Activated CD8-positive, alpha-beta memory T cell treated with anti-CD3 and anti-CD28 coated beads, Interleukin-2, amount 50 U/mL, for 24 hours (primary cell): ENCODE results near the gene ZNF248.
"Not testable (repeated sequence)": the region's sequence is repeated elsewhere in the genome, so short reads cannot be mapped to it uniquely, and the experiment has no call there.

Source experiments
- DNase-seq: peaks from one replicate; pipeline ENCODE4 v3.0.0-alpha.2; 2020; ENCODE audit errors: extremely low read depth

Gene ZNF248

DNA sequence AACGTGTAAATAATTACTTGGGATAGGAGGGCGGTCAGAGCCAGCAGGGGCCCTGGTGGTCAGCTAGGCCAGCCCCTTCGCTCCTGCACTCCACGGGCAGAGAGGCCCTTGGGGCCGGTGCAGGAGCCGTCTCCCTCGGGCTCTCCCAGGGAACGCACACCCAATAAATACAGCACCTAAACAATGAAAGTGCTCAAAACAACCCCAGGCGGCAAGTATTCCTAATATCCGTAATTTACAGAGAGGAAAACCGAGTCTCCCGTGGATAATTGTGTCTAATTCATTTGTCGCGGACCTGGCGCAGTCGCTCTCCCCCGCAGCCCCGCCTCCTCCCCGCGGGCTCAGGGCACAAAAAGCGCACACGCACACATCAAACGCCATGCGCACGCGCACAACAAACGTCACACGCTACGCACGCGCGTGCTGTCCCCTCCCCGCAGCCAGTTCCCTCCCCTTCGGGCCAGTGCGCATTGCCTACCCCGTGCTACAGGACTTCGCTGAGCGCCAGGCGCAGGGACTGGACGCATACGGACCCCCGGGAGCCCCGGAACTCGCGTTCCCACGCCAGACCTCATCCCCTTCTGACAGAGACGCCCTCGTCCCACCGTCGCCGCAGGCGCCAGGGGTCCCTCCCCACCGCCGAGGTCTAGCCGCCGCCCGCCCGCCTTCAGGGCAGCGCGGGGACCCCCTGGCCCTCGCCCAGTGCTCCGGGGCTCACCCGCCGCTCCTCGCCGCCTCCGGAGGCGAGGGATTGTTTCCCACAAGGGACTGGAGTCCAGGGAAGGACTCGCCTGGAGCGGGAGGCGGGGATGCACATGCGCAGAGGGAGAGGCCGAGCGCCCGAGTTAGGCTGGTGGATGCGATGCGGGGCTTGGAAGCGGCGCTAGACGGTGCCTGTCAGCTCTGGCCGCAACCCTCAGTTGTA, at the start of gene ZNF248:
TSS of gene ZNF248 (minus strand) at position 324 of the 925 bp plus-strand sequence. CDS start 1,300 bp downstream, outside the sequence.
- peak; percentile 81 for DNase-seq

DNA sequence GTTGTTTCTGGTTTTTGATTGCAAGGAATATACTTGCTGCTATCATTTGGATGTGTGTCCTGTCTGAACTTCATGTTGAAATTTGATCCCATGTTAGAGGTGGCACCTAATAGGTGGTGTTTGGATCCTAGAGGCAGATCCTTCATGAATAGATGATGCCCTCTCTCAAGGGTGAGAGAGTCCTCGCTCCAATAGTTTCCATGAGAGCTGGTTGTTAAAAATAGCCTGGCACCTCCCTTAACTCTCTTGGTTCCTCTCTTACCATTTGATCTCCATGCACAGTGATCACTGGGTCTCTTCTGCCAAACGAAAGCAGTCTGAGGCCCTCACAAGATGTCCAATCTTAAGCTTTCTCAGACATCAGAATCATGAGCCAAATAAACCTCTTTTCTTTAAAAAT, 49.0 kb upstream of the ZNF248 start:
- no peak for DNase-seq

DNA sequence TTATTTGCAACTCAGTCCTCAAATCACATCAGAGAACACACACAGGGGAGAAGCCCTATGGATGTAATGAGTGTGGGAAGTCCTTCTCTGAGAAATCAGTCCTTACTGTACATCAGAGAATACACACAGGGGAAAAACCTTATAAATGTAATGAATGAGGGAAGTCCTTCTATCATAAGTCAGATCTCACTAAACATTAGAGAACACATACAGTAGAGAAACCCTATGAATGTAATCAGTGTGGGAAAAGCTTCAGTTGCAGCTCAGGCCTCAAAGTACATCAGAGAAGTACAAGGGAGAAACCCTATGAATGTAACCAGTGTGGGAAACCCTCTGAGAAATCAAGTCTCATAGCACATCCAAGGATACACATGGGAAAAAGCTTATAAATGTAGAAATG, 39.0 kb upstream of the ZNF248 start:
- DNase-seq = no peak

DNA sequence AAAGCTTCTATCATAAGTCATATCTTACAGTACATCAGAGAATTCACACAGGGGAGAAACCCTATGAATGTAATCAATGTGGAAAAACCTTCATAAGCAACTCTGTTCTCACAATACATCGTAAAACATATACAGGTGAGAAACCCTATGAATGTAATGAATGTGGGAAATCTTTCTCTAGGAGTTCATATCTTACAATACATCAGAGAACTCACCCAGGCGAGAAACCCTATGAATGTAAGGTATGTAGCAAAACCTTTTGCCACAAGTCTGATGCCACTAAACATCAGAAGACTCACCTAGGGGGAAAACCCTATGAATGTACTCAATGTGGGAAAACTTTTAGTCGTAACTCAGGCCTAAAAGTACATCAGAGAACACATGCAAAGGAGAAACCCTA, 38.3 kb upstream of the ZNF248 start:
- no peak for DNase-seq

DNA sequence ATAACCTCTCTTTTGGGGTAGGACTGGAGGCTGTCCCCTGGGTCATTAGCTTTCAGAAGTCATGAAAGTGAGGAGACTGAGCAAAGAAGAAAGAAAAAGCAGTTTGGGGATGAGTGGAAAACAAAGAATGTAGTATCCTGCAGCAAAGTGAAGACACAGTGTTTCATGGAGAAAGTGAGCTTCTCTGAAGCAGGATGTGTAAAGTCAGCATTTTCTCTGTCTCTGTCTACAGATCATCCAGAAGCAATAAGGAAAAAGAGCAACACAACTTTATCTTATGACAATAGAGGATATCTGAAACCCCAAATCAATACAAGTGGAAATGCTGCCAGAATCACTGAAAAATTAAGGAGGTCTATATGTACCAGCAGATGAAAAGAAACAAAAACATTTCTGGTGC, 28.4 kb upstream of the ZNF248 start:
- no peak for DNase-seq

DNA sequence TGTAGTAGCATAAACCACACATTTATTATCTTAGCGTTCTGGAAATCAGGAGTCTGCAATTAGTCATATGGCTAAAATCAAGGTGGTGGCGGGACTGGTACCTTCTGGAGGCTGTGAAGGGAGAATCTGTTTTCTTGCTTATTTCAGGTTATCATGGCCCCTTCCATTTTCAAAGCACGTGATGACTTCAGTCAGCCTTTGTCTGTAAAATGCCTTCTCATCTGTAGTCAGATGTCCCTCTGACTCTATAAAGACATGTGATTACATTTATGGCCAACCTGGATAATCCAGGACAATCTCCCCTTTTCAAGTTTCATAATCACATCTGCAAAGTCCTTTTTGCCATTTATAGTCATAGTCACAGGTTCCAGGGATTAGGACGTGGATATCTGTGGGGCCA, 15.5 kb upstream of the ZNF248 start:
- DNase-seq = no peak

DNA sequence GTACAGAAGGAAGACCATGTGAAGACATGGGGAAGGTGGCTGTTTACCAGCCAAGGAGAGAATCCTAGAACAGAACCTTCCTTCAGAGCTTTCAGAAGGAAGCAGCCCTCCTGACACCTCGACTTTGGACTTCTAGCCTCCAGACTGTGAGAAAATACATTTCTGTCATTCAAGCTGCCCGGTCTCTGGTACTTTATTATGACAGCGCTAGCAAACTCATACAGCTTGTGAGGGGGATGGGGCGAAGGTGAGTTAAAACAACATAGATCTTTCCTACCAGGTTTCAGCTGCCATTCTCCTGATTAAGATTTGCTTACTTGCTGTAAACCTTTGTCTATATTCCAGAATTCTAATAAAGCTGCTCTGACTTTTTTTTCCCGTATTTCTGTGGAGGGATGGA, 14.9 kb upstream of the ZNF248 start:
- DNase-seq = no peak

DNA sequence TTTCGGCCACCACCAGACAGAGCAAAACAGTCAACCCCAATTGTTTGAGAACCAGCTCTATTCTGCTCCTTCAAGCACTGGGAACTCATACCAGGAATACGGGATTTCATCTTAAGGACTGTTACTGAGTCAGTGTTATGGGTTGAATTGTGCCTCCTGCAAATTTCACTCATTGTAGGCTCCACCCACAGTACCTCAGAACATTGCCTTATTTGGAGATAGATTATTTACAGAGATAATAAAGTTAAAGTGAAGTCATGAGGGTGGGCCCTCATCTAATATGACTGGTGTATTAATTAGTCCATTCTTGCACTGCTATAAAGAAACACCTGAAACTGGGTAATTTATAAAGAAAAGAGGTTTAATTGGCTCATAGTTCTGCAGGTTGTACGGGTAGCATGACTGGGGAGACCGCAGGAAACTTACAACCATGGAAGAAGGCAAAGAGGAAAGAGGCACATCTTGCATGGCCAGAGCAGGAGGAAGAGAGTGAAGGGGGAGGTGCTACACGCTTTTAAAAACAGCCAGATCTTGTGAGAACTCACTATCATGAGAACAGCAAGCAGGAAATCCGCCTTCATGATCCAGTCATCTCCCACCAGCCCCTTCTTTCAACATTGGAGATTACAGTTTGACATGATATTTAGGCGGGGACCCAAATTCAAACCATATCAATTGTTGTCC, 14.3 kb upstream of the ZNF248 start:
- no peak for DNase-seq

DNA sequence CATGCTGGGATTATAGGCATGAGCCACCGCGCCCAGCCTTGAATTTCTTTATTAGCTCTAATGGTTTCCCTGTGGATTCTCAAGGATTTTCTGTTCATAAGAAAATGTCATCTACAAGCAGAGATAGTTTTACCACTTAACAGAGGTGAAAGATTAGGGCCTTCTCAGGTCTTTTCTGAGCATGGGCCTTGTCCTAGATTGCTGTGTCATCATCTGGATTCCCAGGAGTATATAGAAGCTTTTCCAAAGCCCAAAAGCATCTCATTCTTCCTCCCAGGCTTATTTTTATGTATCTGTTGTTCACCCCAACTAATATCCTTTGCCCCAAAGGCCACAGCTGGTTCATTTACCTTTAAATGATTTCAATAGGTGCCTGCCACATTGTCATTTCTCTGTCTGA, 13.7 kb upstream of the ZNF248 start:
- no peak for DNase-seq

DNA sequence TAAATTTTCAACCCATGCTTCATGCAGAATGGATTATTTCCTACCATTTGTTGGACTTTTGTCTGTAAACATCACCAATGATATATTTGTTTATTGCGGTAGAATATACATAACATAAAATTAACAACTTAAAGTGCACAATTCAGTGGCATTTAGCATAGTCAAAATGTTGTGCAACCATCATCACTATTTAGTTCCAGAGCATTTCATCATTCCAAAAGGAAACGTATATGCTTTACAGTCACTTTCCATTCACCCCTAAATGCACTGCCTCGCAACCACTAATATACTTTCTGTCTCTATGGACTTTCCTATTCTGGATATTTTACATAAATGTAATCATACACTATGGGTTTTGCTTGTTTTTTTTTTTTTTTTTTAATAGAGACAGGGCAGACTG, 11.4 kb upstream of the ZNF248 start:
- no peak for DNase-seq

DNA sequence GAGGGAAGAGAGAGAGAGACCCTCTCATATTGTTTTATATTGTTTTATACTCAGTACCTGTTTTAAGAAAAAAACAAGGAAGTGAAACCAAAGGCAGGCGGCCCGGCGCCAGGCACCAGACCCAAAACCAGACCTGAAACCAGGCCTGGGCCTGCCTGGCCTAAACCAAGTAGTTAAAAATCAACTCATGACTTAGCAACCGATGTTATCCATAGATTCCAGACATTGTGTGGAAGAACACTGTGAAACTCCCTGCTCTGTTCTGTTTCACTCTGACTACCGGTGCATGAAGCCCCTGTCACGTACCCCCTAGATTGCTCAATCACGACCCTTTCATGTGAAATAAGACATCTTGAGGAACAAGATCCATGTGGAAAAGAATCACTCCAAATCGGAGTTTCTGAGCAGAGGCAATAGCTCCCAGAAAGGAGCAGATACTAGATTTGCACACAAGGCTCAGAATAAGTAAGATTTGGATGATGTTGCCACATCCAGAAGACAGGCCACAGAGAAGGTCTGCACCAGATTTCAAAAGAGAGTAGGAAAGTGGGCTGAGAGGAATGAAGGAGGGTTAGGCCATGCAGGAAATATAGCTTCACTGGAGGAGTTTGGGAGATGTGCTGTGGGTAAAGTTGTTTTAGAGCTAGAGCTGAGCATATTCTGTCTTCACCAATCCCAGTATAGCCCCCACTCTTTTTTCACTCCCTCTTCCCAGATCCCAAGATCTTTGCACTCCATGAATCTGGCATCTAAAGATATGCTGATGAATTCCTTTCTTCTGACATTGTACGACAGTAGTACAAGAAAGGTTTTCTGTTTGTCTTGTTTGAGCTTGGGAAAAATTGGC, 8.8 kb upstream of the ZNF248 start:
- no peak for DNase-seq

DNA sequence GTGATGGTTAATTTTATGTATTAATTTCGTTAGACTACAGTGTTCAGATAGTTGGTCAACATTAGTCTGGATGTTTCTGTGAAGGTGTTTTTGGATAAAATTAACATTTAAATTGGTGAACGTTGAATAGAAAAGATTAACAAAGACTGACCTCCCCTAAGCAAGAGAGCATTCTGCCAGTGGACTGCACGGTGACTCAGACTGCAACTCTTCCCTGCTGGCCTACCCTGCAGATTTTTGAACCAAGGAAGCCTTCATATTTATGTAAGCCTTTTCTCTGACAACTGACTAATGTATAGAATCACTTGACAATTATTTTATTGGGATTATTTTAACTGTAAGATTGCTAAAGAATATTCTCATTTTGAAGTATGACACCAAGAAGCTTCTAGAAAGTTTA, 7.9 kb upstream of the ZNF248 start:
- no peak for DNase-seq

DNA sequence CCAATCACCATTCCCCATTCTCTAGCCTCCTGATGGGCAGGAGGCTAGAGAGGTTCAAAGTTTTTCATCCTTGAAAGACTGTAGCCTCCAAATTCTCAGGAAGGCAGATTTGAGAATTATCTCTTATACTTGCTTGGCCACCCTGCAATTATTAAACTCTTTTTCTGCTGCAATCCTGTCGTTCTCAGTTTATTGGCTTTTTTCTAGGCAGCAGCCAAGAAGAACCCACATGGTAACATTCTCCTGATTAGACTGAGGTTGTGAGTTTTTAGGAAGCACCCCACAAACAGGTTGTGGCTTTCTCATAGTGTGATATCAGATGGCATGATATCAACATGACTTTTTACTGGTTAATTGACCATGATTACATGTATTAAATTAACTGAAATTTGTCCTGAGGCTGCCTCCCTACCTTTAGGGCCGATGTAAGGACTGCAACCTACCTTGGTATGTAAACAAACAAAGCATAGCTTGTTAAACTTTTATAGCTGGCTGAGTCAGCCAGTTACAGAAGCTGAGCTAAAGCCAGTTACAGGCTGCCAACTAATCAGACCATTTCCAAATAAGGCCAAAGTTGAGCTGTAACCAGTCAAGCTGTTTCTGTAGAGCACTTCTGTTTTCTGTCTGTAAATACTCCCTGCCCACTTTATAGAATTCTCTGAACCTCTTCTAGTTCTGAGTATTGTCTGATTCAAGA, 3.2 kb upstream of the ZNF248 start:
- no peak for DNase-seq

DNA sequence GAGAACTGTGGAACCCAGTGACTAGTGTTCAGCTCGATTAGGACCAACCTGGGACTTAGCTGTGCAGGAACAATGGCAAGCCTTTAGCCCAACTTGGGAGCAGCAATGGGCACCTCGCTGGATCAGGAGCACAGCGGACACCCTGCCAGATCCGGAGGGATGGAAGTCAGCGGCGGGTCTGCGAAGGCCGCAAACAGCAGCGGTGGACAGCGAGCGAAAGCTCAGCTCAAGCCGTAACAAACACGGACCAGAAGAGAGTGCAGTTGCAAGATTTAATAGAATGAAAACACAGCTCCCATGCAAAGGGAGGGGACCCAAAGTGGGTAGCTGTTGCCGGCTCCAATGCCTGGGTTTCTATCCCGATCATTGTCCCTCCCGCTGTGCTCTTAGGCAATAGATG, 1.9 kb upstream of the ZNF248 start:
- DNase-seq = not testable (repeated sequence)

DNA sequence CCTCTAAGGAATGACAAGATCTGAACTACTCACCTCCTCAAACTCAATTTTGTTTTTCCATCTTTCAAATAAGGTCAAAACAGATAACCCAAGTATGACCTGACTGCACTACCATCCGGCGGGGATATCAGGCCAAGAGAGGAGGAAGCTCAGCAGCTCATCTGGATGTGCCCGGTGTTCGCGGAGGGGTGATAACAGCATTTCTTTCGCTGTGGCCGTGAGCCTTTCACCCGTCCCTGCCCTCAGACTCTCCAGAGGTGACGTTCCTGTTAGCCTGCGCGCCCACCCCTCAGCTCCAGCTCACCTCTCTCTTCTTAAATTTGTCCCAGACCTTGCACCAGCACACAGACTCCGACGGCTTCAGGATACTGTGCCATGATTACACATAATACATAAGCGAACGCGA, 526 bp downstream of the ZNF248 start:
- no peak for DNase-seq

DNA sequence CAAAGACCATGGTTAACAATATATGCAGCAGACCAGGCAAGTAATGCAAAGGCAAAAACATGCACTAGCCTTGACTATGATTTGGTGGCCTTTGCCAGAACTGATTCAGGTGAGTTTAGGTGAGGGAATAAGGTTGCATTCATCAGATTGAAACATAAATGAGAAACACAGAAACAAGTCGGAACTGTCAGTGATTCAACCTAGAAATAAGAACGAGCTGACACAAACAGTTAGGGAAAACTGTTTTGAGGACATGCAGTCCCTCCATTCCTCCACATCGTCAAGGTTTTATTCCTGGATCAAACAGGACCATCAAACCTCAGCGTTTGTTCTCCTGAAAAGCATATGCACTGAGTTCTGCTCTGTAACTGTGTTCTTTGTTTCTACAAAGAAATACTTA, 1.8 kb downstream of the ZNF248 start:
- DNase-seq = no peak

DNA sequence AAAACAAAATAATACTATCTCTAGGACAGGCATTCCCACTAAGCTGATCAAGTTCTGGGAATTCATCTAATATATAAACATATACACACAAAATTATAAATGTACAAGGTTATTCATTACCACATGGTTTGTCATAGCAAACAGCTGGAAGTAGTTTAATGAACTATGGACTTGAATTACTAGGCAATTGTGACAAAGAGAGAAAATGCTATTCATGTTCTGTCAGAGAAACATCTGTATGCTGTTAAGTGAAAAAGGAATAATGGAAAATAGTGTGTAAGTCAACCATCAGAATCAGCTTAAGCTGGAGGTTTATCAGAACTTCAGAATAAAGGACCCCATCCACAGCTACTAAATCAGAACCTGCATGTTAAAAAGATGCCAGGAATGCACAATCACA, 2.8 kb downstream of the ZNF248 start:
- DNase-seq = no peak

DNA sequence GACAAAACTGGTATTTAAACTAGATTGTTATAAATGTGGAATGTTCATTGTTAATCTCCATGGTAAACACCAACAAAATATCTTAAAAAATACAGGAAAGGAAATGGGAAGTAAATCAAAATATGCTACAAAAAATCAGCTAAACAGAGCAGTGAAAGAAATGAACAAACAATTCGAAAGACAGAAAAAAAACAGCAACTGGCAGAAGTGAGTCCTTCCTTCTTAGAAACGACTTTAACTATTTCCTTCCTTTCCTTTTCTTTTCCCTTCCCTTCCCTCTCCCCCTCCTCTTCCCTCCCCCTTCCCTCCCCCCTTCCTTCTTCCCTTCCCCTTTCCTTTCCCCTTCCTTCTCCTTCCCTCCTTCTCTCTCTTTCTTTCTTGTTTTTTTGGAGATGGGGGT, 12.8 kb downstream of the ZNF248 start:
- no peak for DNase-seq

DNA sequence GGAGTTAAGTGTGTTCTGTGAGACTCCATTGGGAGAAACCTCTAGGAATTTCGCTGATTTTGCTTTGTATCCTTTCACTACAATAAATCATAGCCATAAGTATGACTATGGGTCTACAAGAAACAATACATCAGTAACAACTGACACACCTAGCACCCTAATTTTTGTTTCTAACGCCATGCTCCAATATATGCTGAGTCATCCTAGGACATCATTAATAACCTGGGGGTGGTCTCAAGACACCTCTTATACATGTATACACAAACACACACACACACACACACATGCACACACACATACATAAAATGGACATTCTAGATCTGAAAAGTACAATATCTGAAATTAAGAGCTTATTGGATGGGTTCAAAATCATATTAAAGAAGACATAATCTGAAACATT, 18.2 kb downstream of the ZNF248 start:
- no peak for DNase-seq

DNA sequence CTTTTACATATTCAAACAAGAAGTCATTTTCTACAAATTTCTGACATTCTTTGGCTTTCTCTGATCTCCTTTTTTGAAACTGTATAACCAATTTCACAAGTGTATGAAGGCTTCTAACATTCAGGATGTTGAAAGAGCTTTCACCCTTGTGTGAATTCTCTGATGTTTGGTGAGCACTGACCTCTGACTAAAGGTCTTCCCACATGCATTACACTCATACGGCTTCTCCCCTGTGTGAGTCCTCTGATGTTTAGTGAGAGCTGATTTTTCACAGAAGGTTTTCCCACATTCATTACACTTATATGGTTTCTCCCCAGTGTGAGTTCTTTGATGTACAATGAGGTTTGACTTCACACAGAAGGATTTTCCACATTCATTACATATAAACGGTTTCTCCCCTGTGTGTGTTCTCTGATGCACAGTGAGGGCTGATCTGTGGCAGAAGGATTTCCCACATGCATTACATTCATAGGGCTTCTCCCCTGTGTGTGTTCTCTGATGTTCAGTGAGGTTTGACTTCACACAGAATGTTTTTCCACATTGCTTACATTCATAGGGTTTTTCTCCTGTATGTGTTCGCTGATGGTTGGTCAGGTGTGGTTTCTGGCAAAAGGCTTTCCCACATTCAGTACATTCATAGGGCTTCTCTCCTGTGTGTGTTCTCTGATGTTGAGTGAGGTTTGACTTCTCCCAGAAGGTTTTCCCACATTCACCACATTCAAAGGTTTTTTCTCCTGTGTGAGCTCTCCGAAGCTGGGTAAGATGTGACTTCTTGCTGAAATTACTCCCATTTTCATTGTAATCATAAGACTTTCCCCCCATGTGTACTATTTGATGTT, 25.7 kb downstream of the ZNF248 start:
- no peak for DNase-seq

DNA sequence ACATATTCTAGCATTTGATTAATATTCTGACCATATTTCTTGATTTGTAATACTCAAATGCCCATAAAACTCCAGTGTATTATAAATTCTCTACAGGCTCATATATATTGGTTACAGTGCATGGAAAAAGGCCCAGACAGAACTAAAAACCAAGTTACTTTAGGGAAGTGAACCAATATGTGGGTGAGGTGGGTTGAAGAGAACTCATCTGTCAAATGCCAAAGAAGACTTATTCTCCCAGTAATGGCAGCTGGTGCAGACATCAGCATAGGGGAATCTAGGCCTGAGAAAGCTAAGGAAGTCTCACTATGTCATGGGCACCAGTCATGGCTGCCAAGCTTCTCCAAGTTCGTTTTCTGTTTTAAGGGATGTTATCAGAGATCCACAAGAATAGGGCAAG, 30.6 kb downstream of the ZNF248 start:
- DNase-seq = no peak
